GM23248 (cell line): Measurements from ENCODE around the gene RTN4RL1.

Source experiments
- EZH2 ChIP-seq: fragments of 200-600 bp; sonication (generic); IDR thresholded peaks from 2 replicates; pipeline ENCODE4 v1.6.1; 2018; ENCODE audit warnings: antibody characterized with exemption, mild to moderate bottlenecking; ENCODE audit not compliant: insufficient read depth, poor library complexity, severe bottlenecking
- EZH2phosphoT487 ChIP-seq: fragments of 200-600 bp; sonication (generic); IDR thresholded peaks from 2 replicates; pipeline ENCODE4 v1.6.1; 2018; ENCODE audit warnings: antibody characterized with exemption, moderate library complexity, mild to moderate bottlenecking, low read depth; ENCODE audit not compliant: insufficient read depth

GRCh38 chr17:1898332-1898731 lies 126.8 kb downstream of the RTN4RL1 start:
- TF ChIP-seq EZH2 (no peak), EZH2phosphoT487 (no peak)
